WERI-Rb-1 (cell line): ENCODE measurements around the gene ZNF319.
A peak's percentile ranks its signal among the peaks of the same experiment; 100 is the strongest.

Experiments
- DNase-seq: peaks from one replicate; pipeline ENCODE4 v3.0.0-alpha.2; 2020
- H3K27ac ChIP-seq: fragments of 250-450 bp; sonication (Bioruptor Pico); 2 replicates; pipeline ENCODE4 v1.5.1; 2020; ENCODE audit warnings: mild to moderate bottlenecking, moderate library complexity
- H3K27me3 ChIP-seq: fragments of 250-450 bp; sonication (Bioruptor Pico); 2 replicates; pipeline ENCODE4 v1.5.1; 2021; ENCODE audit warnings: mild to moderate bottlenecking, low read depth, moderate library complexity; ENCODE audit not compliant: insufficient read depth, severe bottlenecking
- H3K36me3 ChIP-seq: fragments of 250-450 bp; sonication (Bioruptor Pico); 2 replicates; pipeline ENCODE4 v1.5.1; 2020; ENCODE audit warnings: mild to moderate bottlenecking, moderate library complexity
- H3K4me3 ChIP-seq: 2 replicates; pipeline ENCODE4 v1.5.1; 2011; ENCODE audit warnings: low read depth, mild to moderate bottlenecking, control low read depth, low read length
- H3K9me3 ChIP-seq: fragments of 250-450 bp; sonication (Bioruptor Pico); 2 replicates; pipeline ENCODE4 v1.5.1; 2021; ENCODE audit warnings: mild to moderate bottlenecking, moderate library complexity; ENCODE audit not compliant: severe bottlenecking
- TF ChIP-seq, protein P1 (sequence below): IDR thresholded peaks from 2 replicates; pipeline ENCODE4 v1.5.1; 2011; ENCODE audit warnings: low read depth, mild to moderate bottlenecking, control low read depth, inconsistent platforms, low read length

ZNF319 gene

GRCh38 chr16:57957673-57958392, 42.6 kb downstream of the ZNF319 start:
- Histone ChIP-seq H3K36me3 (no peaks in the 10 kb centered on the region), H3K27me3 (no peaks in the 10 kb centered on the region), H3K4me3 (no peak overlapping the region), H3K27ac (no peak overlapping the region), H3K9me3 (no peaks in the 10 kb centered on the region)
- DNase-seq: no peak
- TF ChIP-seq, protein P1, sequence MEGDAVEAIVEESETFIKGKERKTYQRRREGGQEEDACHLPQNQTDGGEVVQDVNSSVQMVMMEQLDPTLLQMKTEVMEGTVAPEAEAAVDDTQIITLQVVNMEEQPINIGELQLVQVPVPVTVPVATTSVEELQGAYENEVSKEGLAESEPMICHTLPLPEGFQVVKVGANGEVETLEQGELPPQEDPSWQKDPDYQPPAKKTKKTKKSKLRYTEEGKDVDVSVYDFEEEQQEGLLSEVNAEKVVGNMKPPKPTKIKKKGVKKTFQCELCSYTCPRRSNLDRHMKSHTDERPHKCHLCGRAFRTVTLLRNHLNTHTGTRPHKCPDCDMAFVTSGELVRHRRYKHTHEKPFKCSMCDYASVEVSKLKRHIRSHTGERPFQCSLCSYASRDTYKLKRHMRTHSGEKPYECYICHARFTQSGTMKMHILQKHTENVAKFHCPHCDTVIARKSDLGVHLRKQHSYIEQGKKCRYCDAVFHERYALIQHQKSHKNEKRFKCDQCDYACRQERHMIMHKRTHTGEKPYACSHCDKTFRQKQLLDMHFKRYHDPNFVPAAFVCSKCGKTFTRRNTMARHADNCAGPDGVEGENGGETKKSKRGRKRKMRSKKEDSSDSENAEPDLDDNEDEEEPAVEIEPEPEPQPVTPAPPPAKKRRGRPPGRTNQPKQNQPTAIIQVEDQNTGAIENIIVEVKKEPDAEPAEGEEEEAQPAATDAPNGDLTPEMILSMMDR: 0 out of 2 replicates have a peak, but pooled peaks have one; percentile 10

DNA sequence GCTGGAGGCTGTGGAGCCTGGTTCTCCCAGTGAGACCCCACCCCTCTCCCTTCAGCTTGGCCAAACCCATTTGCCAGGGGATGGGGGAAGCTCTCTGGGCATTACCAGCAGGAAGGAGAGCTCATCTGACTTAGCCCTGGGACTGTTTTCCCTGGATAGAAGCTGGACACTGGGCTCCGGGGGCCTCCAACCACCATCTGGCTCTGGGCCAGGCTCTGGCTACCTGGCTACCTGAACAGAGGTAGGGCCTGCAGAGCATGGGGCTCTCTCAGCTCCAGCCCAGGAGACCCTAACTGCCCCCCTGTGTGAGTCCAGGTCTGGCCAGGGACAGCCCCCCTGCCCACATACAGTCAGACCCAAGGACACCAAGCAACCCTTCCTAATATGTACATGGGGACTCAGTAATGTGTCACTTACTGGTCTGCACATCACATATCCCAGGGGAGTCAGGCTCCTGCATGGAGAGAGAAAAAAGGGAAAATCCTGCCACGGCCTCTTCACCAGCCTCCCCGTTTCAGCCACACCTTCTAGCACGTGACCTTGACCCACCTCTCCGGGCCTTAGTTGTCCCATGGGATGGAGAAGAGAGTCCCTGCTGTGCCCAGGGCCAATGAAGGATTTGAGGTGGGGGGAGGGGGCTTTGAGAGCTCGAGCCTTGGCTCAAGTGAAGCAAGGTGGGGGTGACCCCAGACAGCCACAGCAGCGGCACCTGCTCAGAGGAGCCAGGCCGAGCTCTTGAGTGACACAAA, 43.4 kb downstream of the ZNF319 start:
- DNase-seq: no peak
- TF ChIP-seq, protein P1: no peak
- H3K27me3 ChIP-seq: no peaks in the 10 kb centered on the region
- H3K36me3 ChIP-seq: no peaks in the 10 kb centered on the region
- H3K9me3 ChIP-seq: no peaks in the 10 kb centered on the region
- no peak overlapping the region for H3K4me3 ChIP-seq
- H3K27ac ChIP-seq: no peak overlapping the region

DNA sequence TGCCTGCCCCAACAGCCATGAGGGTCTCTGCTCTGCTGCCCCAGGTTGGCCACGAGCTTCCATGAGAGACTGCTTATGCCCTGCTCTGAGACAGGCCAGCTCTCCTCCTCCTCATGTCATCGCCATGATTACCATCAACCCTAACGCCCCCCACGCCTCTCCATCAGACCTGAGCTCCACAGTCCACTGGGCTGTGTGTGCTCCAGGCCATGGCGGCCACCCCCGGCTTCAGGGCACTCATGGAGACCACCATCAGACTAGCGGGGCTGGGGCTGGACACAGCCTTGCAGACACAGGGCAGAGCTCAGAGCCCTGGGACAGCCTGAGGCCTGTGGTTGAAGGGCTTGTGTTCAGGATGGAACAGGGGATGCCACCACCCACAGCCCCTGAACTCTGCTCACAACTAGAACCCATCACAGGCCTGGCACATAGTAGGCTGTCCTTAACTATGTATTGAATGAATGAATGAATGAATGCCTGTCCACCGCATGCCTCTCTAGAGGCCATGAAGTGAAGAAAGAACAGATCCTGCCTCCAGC, 44.1 kb downstream of the ZNF319 start:
- DNase-seq: no peak
- TF ChIP-seq, protein P1: no peak
- Histone ChIP-seq H3K9me3 (no peaks in the 10 kb centered on the region), H3K36me3 (no peaks in the 10 kb centered on the region), H3K27me3 (no peaks in the 10 kb centered on the region), H3K4me3 (no peak overlapping the region), H3K27ac (peak overlapping the region; percentile 72)

- peak; percentile 66 for DNase-seq
- Histone ChIP-seq H3K36me3 (no peaks in the 10 kb centered on the region), H3K27me3 (no peaks in the 10 kb centered on the region), H3K9me3 (no peaks in the 10 kb centered on the region), H3K4me3 (peak overlapping the region; percentile 14), H3K27ac (peak overlapping the region; percentile 72)
- TF ChIP-seq, protein P1: peak; percentile 53
These were observed 44.8 kb downstream of the ZNF319 start for GRCh38 chr16:57955572-57956188.

DNA sequence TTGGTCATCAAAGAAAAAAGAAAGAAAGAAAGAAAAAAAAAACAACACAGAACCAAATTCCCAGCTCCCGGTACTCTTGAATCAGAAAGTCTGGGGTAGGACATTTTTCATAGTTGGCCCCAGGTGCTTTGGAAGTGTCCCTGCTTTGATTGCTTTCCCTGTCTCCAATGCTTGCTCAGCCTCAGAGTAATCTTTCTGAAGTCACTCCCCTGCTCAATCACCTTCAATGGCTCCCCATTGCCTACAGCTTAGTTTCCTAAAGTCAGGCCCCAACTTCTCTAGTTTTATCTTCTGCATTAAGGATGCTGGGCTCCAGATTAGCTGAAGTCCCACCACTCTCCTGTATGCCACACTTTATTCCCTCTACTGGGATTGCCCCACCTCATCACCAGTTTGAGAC, 46.6 kb downstream of the ZNF319 start:
- H3K27me3 ChIP-seq: no peaks in the 10 kb centered on the region
- H3K27ac ChIP-seq: no peak overlapping the region
- H3K36me3 ChIP-seq: no peaks in the 10 kb centered on the region
- no peak for DNase-seq
- H3K4me3 ChIP-seq: no peak overlapping the region
- TF ChIP-seq, protein P1: no peak
- H3K9me3 ChIP-seq: no peaks in the 10 kb centered on the region
